ENCODE results near the gene GTF2I. TPM values are rescaled to one million over a fixed set of nuclear protein-coding genes. Genes with fewer than 3 reads are reported as not detected.

The GTF2I gene
- total RNA-seq, 1 donor from 2014 or later = 310 TPM

DNA sequence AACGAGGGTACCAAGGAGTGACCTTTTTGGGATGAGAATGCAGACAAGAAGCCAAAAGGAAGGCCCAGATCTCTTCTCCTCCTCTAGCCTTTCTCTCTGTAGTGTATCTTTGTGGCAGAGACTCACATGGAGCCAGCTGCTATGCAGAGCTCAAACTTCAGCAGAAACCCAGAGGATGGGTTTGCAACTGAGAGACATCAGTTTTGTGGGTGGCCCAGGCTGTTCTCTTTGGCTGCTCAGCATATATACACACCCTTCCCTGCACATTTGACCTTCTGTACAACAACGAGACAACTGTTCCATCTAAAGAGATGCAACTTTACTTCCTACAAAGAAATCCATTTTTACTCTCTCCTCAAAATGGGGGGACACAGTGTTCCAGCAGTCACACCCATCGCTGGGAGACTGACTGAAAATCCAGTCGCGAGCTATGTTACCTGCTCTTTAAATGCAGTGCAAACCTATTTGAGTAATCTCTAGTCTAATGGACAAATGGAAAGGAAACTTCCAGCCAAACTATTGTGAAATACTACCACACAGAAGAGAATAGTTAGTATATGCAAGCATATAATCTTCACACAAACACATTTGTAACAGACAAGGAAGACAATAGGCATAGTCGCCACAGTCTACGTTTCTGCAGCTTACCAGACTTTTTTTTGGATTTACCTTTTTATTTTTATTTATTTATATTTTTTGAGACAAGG is 51.2 kb downstream of the GTF2I start:
- Histone ChIP-seq H3K4me2 (no peak overlapping the region), H3K4me1 (no peaks in the 10 kb centered on the region), H3K27ac (peak overlapping the region; percentile 13), H3K4me3 (no peak overlapping the region), H3K27me3 (no peaks in the 10 kb centered on the region), H3K36me3 (peaks cover 51% of the 10 kb centered on the region), H4K20me1 (ENCODE audit: low read depth) (peaks cover 11% of the 10 kb centered on the region), H2AFZ (replicated peaks) (no peak overlapping the region), H3K9me3 (ENCODE audit: low read depth) (no peaks in the 10 kb centered on the region), H3K79me2 (ENCODE audit: low read depth) (peaks cover 49% of the 10 kb centered on the region), H3K9ac (no peak overlapping the region), H3F3A (ENCODE audit: low read depth) (peaks cover 61% of the 10 kb centered on the region)
- no peak overlapping the region for H3K27ac Mint-ChIP-seq
- no peaks in the 10 kb centered on the region for H3K4me1 Mint-ChIP-seq
- no peak overlapping the region for H3K4me3 Mint-ChIP-seq
- peaks cover 12% of the 10 kb centered on the region for H3K9me3 Mint-ChIP-seq
- no peaks in the 10 kb centered on the region for H3K27me3 Mint-ChIP-seq (ENCODE audit: insufficient read depth, low read depth)
- no peak for TF ChIP-seq EZH2 (IDR thresholded peaks at IDR 0.05)
- TF ChIP-seq, protein P1, sequence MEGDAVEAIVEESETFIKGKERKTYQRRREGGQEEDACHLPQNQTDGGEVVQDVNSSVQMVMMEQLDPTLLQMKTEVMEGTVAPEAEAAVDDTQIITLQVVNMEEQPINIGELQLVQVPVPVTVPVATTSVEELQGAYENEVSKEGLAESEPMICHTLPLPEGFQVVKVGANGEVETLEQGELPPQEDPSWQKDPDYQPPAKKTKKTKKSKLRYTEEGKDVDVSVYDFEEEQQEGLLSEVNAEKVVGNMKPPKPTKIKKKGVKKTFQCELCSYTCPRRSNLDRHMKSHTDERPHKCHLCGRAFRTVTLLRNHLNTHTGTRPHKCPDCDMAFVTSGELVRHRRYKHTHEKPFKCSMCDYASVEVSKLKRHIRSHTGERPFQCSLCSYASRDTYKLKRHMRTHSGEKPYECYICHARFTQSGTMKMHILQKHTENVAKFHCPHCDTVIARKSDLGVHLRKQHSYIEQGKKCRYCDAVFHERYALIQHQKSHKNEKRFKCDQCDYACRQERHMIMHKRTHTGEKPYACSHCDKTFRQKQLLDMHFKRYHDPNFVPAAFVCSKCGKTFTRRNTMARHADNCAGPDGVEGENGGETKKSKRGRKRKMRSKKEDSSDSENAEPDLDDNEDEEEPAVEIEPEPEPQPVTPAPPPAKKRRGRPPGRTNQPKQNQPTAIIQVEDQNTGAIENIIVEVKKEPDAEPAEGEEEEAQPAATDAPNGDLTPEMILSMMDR (IDR thresholded peaks at IDR 0.05) = no peak
- no peak for TF ChIP-seq EZH2phosphoT487 (IDR thresholded peaks at IDR 0.05)
- DNase-seq (ENCODE audit: low spot score) = no peak
- peaks cover 56% of the 10 kb centered on the region for H3K36me3 Mint-ChIP-seq

DNA sequence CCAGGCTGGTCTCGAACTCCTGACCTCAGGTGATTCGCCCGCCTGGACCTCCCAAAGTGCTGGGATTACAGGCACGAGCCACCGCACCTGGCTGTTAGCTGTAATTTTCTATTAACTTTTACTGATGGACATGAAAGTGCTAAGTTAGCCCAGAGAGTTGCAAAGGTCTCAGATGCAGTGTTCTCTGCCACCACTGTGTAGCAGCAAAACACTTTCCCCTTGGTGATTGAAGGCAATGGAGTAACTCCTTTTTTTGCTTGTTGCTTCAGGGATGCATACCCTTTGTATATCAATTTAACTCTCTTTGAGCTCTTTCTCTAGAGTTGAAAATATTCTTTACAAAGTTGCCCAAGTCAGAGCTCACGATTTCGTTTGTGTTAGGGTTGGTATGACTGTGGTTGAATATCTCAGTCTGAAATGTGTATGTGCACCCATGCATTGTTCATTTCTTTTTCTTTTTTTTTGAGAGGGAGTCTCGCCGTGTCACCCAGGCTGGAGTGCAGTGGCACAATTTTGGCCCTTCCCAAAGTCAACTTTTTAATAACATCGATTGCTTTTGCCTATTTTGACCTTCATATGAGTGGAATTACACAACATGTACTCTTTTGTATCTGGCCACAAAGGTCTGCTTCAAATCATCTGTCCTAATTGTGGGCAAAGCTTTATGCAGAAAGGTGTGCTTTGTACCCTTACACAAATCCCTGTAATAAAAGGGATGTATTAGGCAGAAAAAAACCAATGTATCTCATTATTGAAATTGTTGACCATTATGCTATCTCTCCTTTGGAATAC is 52.6 kb downstream of the GTF2I start:
- Mint-ChIP-seq H3K4me3 (no peak overlapping the region), H3K27me3 (ENCODE audit: insufficient read depth, low read depth) (no peaks in the 10 kb centered on the region), H3K27ac (no peak overlapping the region), H3K36me3 (peaks cover 61% of the 10 kb centered on the region), H3K9me3 (peaks cover 14% of the 10 kb centered on the region), H3K4me1 (no peaks in the 10 kb centered on the region)
- H4K20me1 ChIP-seq (ENCODE audit: low read depth) = peaks cover 9% of the 10 kb centered on the region
- peaks cover 55% of the 10 kb centered on the region for H3F3A ChIP-seq (ENCODE audit: low read depth)
- no peak overlapping the region for H3K4me3 ChIP-seq
- no peaks in the 10 kb centered on the region for H3K4me1 ChIP-seq
- no peaks in the 10 kb centered on the region for H3K27me3 ChIP-seq
- H3K9ac ChIP-seq = no peak overlapping the region
- H3K9me3 ChIP-seq (ENCODE audit: low read depth) = no peaks in the 10 kb centered on the region
- peaks cover 38% of the 10 kb centered on the region for H3K79me2 ChIP-seq (ENCODE audit: low read depth)
- peak overlapping the region; percentile 21 for H3K27ac ChIP-seq
- peaks cover 46% of the 10 kb centered on the region for H3K36me3 ChIP-seq
- TF ChIP-seq EZH2 (IDR thresholded peaks at IDR 0.05) = no peak
- TF ChIP-seq, protein P1 (IDR thresholded peaks at IDR 0.05) = peak; percentile 7
- H3K4me2 ChIP-seq = no peak overlapping the region
- DNase-seq (ENCODE audit: low spot score) = no peak
- no peak overlapping the region for H2AFZ ChIP-seq (replicated peaks)

DNA sequence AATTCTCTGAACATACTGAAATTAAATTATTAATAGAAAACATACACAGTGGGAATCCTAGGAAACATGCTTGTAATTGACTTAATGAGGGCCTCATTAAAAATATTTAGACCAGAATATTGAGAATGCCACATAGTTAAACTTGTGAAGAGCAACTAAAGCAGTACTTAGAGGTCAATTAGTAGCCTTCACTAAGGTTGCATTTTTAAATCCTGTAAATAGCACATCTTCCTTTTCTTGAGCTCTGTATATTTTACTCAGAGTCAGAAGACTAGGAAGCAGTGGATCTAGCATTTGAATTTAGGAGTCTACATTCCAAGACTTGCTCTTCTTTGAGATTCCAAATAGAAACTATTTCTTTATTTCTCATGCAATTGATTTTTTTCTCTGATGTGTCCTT is 56.0 kb downstream of the GTF2I start:
- no peak overlapping the region for H3K4me3 Mint-ChIP-seq
- H4K20me1 ChIP-seq (ENCODE audit: low read depth) = no peaks in the 10 kb centered on the region
- no peaks in the 10 kb centered on the region for H3K27me3 Mint-ChIP-seq (ENCODE audit: insufficient read depth, low read depth)
- H3K9me3 Mint-ChIP-seq = peaks cover 14% of the 10 kb centered on the region
- no peak for DNase-seq (ENCODE audit: low spot score)
- H3K79me2 ChIP-seq (ENCODE audit: low read depth) = peaks cover 26% of the 10 kb centered on the region
- peaks cover 45% of the 10 kb centered on the region for H3K36me3 ChIP-seq
- H3K27me3 ChIP-seq = no peaks in the 10 kb centered on the region
- H3K4me1 Mint-ChIP-seq = no peaks in the 10 kb centered on the region
- no peak for TF ChIP-seq EZH2 (IDR thresholded peaks at IDR 0.05)
- TF ChIP-seq, protein P1 (IDR thresholded peaks at IDR 0.05) = no peak
- no peak for TF ChIP-seq EZH2phosphoT487 (IDR thresholded peaks at IDR 0.05)
- no peak overlapping the region for H3K9ac ChIP-seq
- peaks cover 64% of the 10 kb centered on the region for H3F3A ChIP-seq (ENCODE audit: low read depth)
- H3K4me2 ChIP-seq = no peak overlapping the region
- no peak overlapping the region for H3K27ac Mint-ChIP-seq
- no peak overlapping the region for H2AFZ ChIP-seq (replicated peaks)
- H3K9me3 ChIP-seq (ENCODE audit: low read depth) = no peaks in the 10 kb centered on the region
- H3K27ac ChIP-seq = no peak overlapping the region
- H3K4me1 ChIP-seq = no peaks in the 10 kb centered on the region
- no peak overlapping the region for H3K4me3 ChIP-seq
- H3K36me3 Mint-ChIP-seq = peaks cover 61% of the 10 kb centered on the region
